ENCODE data around the gene ATXN7L1.

GRCh38 chr7:105731042-105731441 lies 145.4 kb downstream of the ATXN7L1 start:
- no peak for TF ChIP-seq CTCF (IDR thresholded peaks at IDR 0.05)
- no peak for TF ChIP-seq POLR2A (IDR thresholded peaks at IDR 0.05)
